Ovary (tissue), 3 donors: ENCODE data around the gene CNOT10.

Experiments used
- CTCF ChIP-seq, 3 donors: fragments of 450-650 bp in 2 of 3; fragments of 200-600 bp in 1 of 3; IDR thresholded peaks; one replicate each; pipeline versions ENCODE4 v1.5.1 to v1.8.0; 2016 to 2022; ENCODE audit warnings: antibody characterized with exemption in 3 of 3, mild to moderate bottlenecking in 1 of 3
- EP300 ChIP-seq: sonication (generic); formaldehyde crosslinking; IDR thresholded peaks from one replicate; pipeline ENCODE4 v1.6.1; 2017; ENCODE audit warnings: antibody characterized with exemption
- POLR2A ChIP-seq: fragments of 450-650 bp; IDR thresholded peaks from one replicate; pipeline ENCODE4 v1.6.1; 2017; ENCODE audit warnings: antibody characterized with exemption, mild to moderate bottlenecking, moderate library complexity
- donor health status: DM: no; HTN: no; CAD: no.

GRCh38 chr3:32712506-32713055, 27.6 kb downstream of the CNOT10 start:
- TF ChIP-seq CTCF (IDR thresholded peaks at IDR 0.05) (no peak), POLR2A (no peak), EP300 (no peak)
